Measurements from ENCODE around the gene SUPT3H.

The SUPT3H gene

GRCh38 chr6:45417436-45417835 lies 39.7 kb upstream of the SUPT3H start:
- Mint-ChIP-seq H3K4me1 (peaks cover 50% of the 10 kb centered on the region), H3K9me3 (no peaks in the 10 kb centered on the region), H3K27me3 (ENCODE audit: low read depth, poor library complexity) (peaks cover 67% of the 10 kb centered on the region), H3K27ac (no peak overlapping the region), H3K4me3 (no peak overlapping the region), H3K36me3 (ENCODE audit: low read depth) (no peaks in the 10 kb centered on the region)
- TF ChIP-seq CTCF (IDR thresholded peaks at IDR 0.05), result no peak
- no peak for DNase-seq

GRCh38 chr6:45416700-45417099 lies 39.0 kb upstream of the SUPT3H start:
- H3K27me3 Mint-ChIP-seq (ENCODE audit: low read depth, poor library complexity), result peaks cover 66% of the 10 kb centered on the region
- H3K4me3 Mint-ChIP-seq, result no peak overlapping the region
- no peaks in the 10 kb centered on the region for H3K9me3 Mint-ChIP-seq
- H3K4me1 Mint-ChIP-seq, result peaks cover 50% of the 10 kb centered on the region
- no peak overlapping the region for H3K27ac Mint-ChIP-seq
- no peak for TF ChIP-seq CTCF (IDR thresholded peaks at IDR 0.05)
- no peaks in the 10 kb centered on the region for H3K36me3 Mint-ChIP-seq (ENCODE audit: low read depth)
- no peak for DNase-seq

- no peaks in the 10 kb centered on the region for H3K9me3 Mint-ChIP-seq
- H3K27ac Mint-ChIP-seq, result no peak overlapping the region
- no peak for DNase-seq
- TF ChIP-seq CTCF (IDR thresholded peaks at IDR 0.05), result no peak
- H3K4me3 Mint-ChIP-seq, result no peak overlapping the region
- H3K36me3 Mint-ChIP-seq (ENCODE audit: low read depth), result no peaks in the 10 kb centered on the region
- peaks cover 59% of the 10 kb centered on the region for H3K27me3 Mint-ChIP-seq (ENCODE audit: low read depth, poor library complexity)
- peaks cover 43% of the 10 kb centered on the region for H3K4me1 Mint-ChIP-seq
Observed at GRCh38 chr6:45415788-45416518, 38.2 kb upstream of the SUPT3H start.

- no peaks in the 10 kb centered on the region for H3K9me3 Mint-ChIP-seq
- H3K36me3 Mint-ChIP-seq (ENCODE audit: low read depth), result no peaks in the 10 kb centered on the region
- H3K4me1 Mint-ChIP-seq, result peaks cover 36% of the 10 kb centered on the region
- peaks cover 53% of the 10 kb centered on the region for H3K27me3 Mint-ChIP-seq (ENCODE audit: low read depth, poor library complexity)
- no peak for DNase-seq
- no peak for TF ChIP-seq CTCF (IDR thresholded peaks at IDR 0.05)
- H3K4me3 Mint-ChIP-seq, result no peak overlapping the region
- no peak overlapping the region for H3K27ac Mint-ChIP-seq
Observed at GRCh38 chr6:45415315-45415714, 37.6 kb upstream of the SUPT3H start.

- no peak for TF ChIP-seq CTCF (IDR thresholded peaks at IDR 0.05)
- H3K4me1 Mint-ChIP-seq, result peaks cover 22% of the 10 kb centered on the region
- peaks cover 25% of the 10 kb centered on the region for H3K27me3 Mint-ChIP-seq (ENCODE audit: low read depth, poor library complexity)
- no peaks in the 10 kb centered on the region for H3K36me3 Mint-ChIP-seq (ENCODE audit: low read depth)
- no peak for DNase-seq
- no peaks in the 10 kb centered on the region for H3K9me3 Mint-ChIP-seq
- no peak overlapping the region for H3K27ac Mint-ChIP-seq
- H3K4me3 Mint-ChIP-seq, result no peak overlapping the region
Observed at GRCh38 chr6:45411959-45412358, 34.2 kb upstream of the SUPT3H start.

GRCh38 chr6:45400021-45400420 lies 22.3 kb upstream of the SUPT3H start:
- H3K4me3 Mint-ChIP-seq, result no peak overlapping the region
- H3K27ac Mint-ChIP-seq, result no peak overlapping the region
- H3K27me3 Mint-ChIP-seq (ENCODE audit: low read depth, poor library complexity), result peaks cover 28% of the 10 kb centered on the region
- no peak for TF ChIP-seq CTCF (IDR thresholded peaks at IDR 0.05)
- no peaks in the 10 kb centered on the region for H3K4me1 Mint-ChIP-seq
- no peaks in the 10 kb centered on the region for H3K36me3 Mint-ChIP-seq (ENCODE audit: low read depth)
- no peak for DNase-seq
- H3K9me3 Mint-ChIP-seq, result no peaks in the 10 kb centered on the region
